ENCODE data around the gene LRRC4C.

The LRRC4C gene

DNA sequence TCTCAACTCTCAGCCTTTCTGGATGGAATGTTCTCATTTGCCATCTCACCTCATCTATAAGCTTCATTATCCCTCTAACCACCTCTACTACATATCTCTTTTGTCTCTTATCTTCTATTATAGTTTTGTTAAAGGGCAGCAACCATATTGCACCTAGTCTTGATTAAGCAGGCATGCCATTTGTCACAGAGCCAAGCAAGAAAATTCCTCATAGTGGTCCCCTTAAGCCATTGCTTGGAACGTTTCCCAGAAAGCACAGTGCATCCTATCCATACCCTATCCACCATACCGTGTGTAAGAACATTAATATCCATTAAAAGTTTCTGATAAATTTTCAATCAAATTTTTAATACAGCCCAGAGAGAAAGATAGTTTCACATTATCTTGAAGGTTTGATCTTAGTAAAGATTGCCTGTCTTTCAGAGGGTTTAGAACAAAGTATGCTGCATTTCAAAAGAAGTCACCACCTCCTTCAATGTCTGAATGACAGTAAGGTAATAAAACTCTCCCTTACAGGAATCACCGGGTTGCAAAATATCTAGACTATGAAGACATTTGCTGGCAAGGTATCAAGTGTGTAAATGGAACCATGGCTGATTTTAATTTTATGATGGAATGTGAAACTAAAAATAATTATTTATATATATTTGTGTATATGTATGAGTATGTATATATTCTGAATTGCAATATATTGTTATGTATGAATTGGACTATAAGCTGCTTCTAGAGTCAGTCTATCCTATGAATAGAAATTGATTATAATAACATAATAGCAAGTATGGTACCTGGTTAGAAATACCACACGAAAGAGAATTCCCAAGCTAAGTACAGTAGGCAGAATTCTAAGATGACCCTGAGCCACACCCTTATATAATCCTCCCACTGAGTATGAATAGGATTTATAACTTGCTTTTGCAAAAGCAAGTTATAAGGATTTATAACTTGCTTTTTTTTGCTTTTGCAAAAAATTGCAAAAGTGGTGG is 1296.3 kb downstream of the LRRC4C start:
- DNase-seq (ENCODE audit: low spot score in 2 of 2) (no peak), ATAC-seq (replicated peaks; ENCODE audit: extremely low read depth, poor library complexity, severe bottlenecking) (no peak)
- no peak overlapping the region for H3K4me3 Mint-ChIP-seq
- peaks cover 21% of the 10 kb centered on the region for H3K9me3 Mint-ChIP-seq
- H3K4me1 Mint-ChIP-seq = no peaks in the 10 kb centered on the region
- H3K36me3 Mint-ChIP-seq (ENCODE audit: insufficient read depth) = no peaks in the 10 kb centered on the region
- no peaks in the 10 kb centered on the region for H3K27me3 Mint-ChIP-seq
- no peak overlapping the region for H3K27ac Mint-ChIP-seq (ENCODE audit: low read depth)

DNA sequence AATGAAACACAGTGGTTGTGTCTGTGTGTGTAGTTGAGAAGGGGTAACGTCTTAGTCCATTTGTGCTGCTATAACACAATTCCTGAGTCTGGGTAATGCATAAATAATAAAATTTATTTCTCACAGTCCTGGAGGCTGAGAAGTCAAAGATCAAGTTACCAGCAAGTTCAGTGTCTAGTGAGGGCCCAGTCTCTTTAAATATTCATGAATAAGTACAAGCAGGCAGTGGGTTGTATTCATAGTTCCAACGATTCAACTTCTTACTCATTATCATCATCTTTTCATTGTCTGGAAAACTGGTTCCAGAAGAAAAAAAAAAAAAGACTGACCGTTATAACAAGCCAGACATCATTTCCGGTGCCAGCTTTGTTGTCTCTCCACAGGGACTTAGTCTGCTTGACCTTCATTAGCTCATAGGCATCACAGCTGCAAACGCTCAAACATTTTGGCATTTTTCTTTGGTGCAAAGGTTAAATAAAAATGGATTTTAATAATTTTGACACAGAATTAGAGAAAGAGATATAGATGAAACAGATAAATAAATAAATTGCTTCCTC is 1297.5 kb downstream of the LRRC4C start:
- Mint-ChIP-seq H3K27ac (ENCODE audit: low read depth) (no peak overlapping the region), H3K27me3 (no peaks in the 10 kb centered on the region), H3K4me1 (no peaks in the 10 kb centered on the region), H3K4me3 (no peak overlapping the region), H3K9me3 (peaks cover 21% of the 10 kb centered on the region), H3K36me3 (ENCODE audit: insufficient read depth) (no peaks in the 10 kb centered on the region)
- ATAC-seq (replicated peaks; ENCODE audit: extremely low read depth, poor library complexity, severe bottlenecking) (no peak), DNase-seq (ENCODE audit: low spot score in 2 of 2) (no peak)

DNA sequence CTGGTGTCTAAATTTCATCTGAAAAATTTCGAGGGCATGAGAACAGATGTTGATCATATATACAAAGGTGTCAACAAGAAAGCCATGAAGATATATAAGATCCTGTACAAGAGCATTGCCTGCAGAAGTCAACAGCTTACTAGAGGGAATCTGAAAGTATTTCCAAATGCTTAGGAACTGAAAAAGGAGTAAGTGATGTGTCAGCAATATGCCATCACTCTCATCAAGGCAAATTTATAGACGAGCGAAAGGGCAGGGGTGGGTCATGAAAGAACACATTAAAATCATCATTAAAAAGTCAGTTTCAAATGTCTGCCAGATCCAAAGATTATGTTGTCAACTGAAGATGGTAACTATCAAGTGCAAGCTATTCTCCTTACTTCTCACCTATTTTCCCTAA is 1299.0 kb downstream of the LRRC4C start:
- H3K4me1 Mint-ChIP-seq = no peaks in the 10 kb centered on the region
- H3K4me3 Mint-ChIP-seq = no peak overlapping the region
- no peaks in the 10 kb centered on the region for H3K36me3 Mint-ChIP-seq (ENCODE audit: insufficient read depth)
- ATAC-seq (replicated peaks; ENCODE audit: extremely low read depth, poor library complexity, severe bottlenecking) = no peak
- no peak overlapping the region for H3K27ac Mint-ChIP-seq (ENCODE audit: low read depth)
- H3K27me3 Mint-ChIP-seq = no peaks in the 10 kb centered on the region
- no peak for DNase-seq (ENCODE audit: low spot score in 2 of 2)
- H3K9me3 Mint-ChIP-seq = peaks cover 16% of the 10 kb centered on the region

DNA sequence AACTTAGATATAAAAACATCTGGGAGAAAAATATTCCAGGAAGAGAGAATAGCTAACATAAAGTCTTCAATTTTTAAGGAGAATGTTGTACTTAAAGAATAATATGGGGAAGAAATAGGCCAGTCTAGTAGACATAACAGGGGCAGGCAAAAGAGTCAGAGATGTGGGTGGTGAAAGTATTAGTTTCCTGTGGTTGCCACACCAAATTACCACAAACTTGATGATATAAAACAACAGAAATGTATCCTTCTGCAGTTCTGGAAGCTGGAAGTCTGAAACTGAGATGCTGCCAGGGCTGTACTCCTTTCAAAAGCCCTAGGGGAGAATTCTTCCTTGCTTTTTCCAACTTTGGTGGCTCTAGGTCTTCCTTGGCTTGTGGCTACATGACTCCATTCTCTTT is 1309.7 kb downstream of the LRRC4C start:
- Mint-ChIP-seq H3K4me3 (no peak overlapping the region), H3K27me3 (no peaks in the 10 kb centered on the region), H3K4me1 (no peaks in the 10 kb centered on the region), H3K9me3 (peaks cover 13% of the 10 kb centered on the region), H3K27ac (ENCODE audit: low read depth) (no peak overlapping the region), H3K36me3 (ENCODE audit: insufficient read depth) (no peaks in the 10 kb centered on the region)
- DNase-seq (ENCODE audit: low spot score in 2 of 2) = no peak
- no peak for ATAC-seq (replicated peaks; ENCODE audit: extremely low read depth, poor library complexity, severe bottlenecking)

DNA sequence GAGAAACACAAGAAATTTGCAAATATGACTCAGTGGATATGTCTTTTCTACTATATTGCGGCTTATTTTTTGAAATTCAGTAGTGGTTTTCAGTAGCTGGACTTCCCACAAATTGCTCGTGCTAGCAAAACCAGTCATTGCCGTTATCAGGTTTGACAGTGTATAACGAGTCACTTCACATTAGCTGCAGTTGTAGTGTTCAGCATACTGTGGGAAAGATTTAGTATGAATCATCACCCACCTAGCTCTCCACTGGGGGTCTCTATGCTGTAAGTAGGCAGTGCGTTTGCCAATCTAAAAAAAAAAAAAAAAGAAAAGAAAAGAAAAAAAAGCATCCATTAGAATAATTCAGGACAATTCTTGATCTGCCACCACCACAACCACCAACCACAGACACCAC is 1318.9 kb downstream of the LRRC4C start:
- ATAC-seq (replicated peaks; ENCODE audit: extremely low read depth, poor library complexity, severe bottlenecking) (no peak), DNase-seq (ENCODE audit: low spot score in 2 of 2) (no peak)
- Mint-ChIP-seq H3K4me1 (no peaks in the 10 kb centered on the region), H3K36me3 (ENCODE audit: insufficient read depth) (no peaks in the 10 kb centered on the region), H3K27ac (ENCODE audit: low read depth) (no peak overlapping the region), H3K9me3 (peaks cover 32% of the 10 kb centered on the region), H3K4me3 (no peak overlapping the region), H3K27me3 (no peaks in the 10 kb centered on the region)

DNA sequence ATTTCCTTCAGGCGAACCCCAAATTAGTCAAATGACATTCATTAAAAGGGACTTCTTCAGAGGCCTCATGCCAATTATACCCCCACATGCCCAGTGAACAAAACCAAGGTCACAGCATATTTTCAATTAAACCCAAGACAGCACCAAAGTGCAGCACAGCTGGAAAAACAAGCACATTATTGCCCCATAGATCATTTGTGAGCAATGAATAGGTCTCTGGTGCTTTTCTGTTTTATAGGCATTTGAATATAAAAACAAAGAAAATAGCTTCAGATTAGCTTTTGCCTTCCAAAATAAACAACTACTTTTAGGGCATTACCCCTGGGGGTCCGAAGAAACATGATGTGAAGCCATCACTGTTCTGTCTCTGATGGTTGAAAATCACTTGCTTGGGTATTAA is 1319.9 kb downstream of the LRRC4C start:
- H3K4me1 Mint-ChIP-seq = no peaks in the 10 kb centered on the region
- ATAC-seq (replicated peaks; ENCODE audit: extremely low read depth, poor library complexity, severe bottlenecking) = no peak
- DNase-seq (ENCODE audit: low spot score in 2 of 2) = no peak
- H3K36me3 Mint-ChIP-seq (ENCODE audit: insufficient read depth) = no peaks in the 10 kb centered on the region
- H3K27me3 Mint-ChIP-seq = no peaks in the 10 kb centered on the region
- no peak overlapping the region for H3K4me3 Mint-ChIP-seq
- no peak overlapping the region for H3K27ac Mint-ChIP-seq (ENCODE audit: low read depth)
- peaks cover 32% of the 10 kb centered on the region for H3K9me3 Mint-ChIP-seq

DNA sequence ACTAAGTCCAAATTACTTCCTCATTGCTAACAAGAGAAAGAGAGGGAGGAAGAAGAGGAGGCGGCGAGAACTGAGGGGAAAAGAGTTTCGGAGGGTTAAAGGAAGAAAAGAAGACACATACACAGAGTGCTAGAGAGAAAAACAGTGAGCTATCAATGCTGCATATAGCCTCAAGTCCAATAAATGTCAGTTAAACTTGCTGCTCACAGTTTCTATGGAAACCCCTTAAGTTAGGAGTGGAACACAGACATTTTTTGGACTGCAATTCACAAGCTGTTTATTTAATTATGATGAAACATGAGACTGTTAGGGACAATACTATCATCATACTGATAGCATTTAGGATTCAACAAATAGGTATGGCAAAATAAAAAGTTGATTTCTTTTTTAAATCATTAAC is 1320.4 kb downstream of the LRRC4C start:
- no peaks in the 10 kb centered on the region for H3K36me3 Mint-ChIP-seq (ENCODE audit: insufficient read depth)
- no peak overlapping the region for H3K4me3 Mint-ChIP-seq
- no peak overlapping the region for H3K27ac Mint-ChIP-seq (ENCODE audit: low read depth)
- ATAC-seq (replicated peaks; ENCODE audit: extremely low read depth, poor library complexity, severe bottlenecking) (no peak), DNase-seq (ENCODE audit: low spot score in 2 of 2) (no peak)
- H3K9me3 Mint-ChIP-seq = peaks cover 36% of the 10 kb centered on the region
- H3K4me1 Mint-ChIP-seq = no peaks in the 10 kb centered on the region
- no peaks in the 10 kb centered on the region for H3K27me3 Mint-ChIP-seq

DNA sequence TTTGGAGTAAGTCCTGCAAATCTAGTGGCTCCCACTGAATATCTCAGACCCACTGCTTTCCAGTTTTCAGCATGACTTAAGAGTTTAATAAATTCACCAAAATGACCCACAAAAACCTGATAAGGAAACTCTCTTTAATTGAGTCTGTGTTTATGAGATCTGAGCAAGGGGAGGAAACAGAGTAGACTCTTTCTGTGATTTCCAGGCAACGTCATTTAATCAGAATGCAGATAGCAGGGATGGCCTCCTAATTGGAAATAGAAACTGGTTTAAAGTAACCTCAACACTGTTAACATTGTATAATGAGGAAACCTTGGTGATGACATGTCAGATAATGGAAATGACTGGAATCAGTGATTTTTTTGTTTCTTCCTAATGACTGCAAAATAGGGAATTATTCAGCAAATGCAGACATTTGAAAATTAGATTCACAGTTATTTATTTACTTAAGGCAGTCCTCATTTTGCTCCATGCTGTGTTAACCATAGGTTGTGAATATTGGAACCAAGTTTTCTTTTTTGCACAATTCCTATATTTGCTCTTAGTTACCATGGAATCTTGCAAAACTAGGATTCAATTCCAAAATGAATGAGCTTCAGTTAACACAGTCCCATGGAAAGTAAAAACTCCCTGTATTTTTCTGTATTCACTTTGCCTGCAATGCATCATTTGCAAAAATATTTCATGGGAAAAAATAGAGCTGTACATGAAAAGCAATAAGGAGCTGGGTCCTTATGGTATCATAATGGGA is 1324.5 kb downstream of the LRRC4C start:
- Mint-ChIP-seq H3K36me3 (ENCODE audit: insufficient read depth) (no peaks in the 10 kb centered on the region), H3K9me3 (peaks cover 32% of the 10 kb centered on the region), H3K27ac (ENCODE audit: low read depth) (no peak overlapping the region), H3K27me3 (no peaks in the 10 kb centered on the region), H3K4me1 (no peaks in the 10 kb centered on the region), H3K4me3 (no peak overlapping the region)
- no peak for ATAC-seq (replicated peaks; ENCODE audit: extremely low read depth, poor library complexity, severe bottlenecking)
- no peak for DNase-seq (ENCODE audit: low spot score in 2 of 2)

DNA sequence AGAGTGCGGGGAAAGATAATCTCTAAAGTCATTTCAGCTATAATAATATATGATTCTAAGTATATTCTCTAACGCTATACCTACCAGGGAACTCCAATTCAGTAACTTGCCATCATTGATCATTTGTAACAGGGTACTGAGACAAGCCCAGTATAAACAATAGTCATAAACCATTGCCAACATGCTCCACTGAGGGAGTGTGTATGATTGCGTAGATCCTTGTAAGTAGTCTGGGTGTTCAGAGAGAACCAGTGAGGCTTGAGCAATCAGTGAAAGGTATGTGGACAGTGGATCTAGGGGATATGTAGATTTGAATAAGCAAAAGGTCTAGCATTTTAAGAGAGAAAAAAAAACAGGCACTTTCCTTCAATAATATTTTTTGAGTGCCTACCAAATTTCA is 1326.0 kb downstream of the LRRC4C start:
- Mint-ChIP-seq H3K36me3 (ENCODE audit: insufficient read depth) (no peaks in the 10 kb centered on the region), H3K4me1 (no peaks in the 10 kb centered on the region), H3K9me3 (peaks cover 27% of the 10 kb centered on the region), H3K4me3 (no peak overlapping the region), H3K27me3 (no peaks in the 10 kb centered on the region), H3K27ac (ENCODE audit: low read depth) (no peak overlapping the region)
- DNase-seq (ENCODE audit: low spot score in 2 of 2) (no peak), ATAC-seq (replicated peaks; ENCODE audit: extremely low read depth, poor library complexity, severe bottlenecking) (no peak)

DNA sequence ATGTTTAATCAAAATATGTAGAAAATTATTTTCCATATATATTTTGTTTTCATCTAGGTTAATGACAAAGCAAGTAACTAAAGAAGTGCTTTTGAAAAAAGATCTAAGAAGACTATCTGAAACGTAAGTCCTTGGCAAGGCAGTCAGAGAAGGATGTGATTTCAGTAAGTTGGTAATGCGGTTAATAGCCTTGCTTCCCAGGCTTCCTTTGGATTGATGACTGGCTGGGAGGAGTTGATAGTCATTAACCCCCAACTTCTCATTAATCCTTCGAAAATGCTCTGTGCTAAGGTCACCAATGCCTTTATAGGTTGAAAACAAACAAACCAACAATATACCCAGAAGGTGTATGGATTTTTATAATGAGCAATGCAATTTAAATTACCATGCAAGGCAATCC is 1326.5 kb downstream of the LRRC4C start:
- Mint-ChIP-seq H3K36me3 (ENCODE audit: insufficient read depth) (no peaks in the 10 kb centered on the region), H3K27ac (ENCODE audit: low read depth) (no peak overlapping the region), H3K4me3 (no peak overlapping the region), H3K9me3 (peaks cover 33% of the 10 kb centered on the region), H3K4me1 (no peaks in the 10 kb centered on the region), H3K27me3 (no peaks in the 10 kb centered on the region)
- DNase-seq (ENCODE audit: low spot score in 2 of 2) = no peak
- ATAC-seq (replicated peaks; ENCODE audit: extremely low read depth, poor library complexity, severe bottlenecking) = no peak

DNA sequence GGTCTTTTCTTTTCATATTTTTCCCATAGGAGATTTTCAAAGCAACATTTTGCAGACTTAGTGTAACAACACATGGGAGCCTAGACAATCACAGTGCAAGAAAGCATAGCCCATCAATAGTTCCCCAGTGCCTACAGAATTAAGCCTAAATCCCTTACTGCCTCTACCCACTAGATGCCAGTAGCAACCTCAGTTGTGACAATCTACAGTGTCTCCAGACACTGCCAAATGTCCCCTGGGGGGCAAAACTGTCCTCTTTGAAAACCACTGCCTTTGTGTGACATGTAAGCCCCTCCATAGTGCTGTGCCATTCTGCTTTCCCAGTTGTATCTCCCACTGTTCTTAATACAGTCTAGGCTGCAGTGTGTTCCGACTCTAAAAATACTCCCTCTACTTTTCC is 1329.0 kb downstream of the LRRC4C start:
- Mint-ChIP-seq H3K9me3 (peaks cover 28% of the 10 kb centered on the region), H3K27me3 (no peaks in the 10 kb centered on the region), H3K4me3 (no peak overlapping the region), H3K4me1 (no peaks in the 10 kb centered on the region), H3K36me3 (ENCODE audit: insufficient read depth) (no peaks in the 10 kb centered on the region), H3K27ac (ENCODE audit: low read depth) (no peak overlapping the region)
- no peak for DNase-seq (ENCODE audit: low spot score in 2 of 2)
- no peak for ATAC-seq (replicated peaks; ENCODE audit: extremely low read depth, poor library complexity, severe bottlenecking)

DNA sequence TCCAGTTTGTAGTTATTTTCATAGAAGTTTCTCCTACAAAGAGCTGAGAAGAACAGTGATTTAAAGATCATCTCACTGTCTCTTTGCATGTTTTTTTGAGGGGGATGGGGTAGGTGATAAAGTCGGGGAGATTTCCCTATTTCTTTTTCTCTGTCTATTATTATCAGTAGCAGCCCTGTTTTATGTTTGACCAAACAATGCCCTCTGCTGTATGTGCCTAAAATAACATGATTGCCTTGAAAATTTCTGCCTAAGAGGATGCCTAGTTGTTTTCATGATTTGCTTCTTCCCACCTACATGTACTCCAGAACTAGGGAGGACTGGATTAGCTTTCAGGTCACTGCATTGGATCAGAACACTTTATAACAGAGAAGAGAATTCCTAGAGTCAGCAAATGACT is 1330.2 kb downstream of the LRRC4C start:
- ATAC-seq (replicated peaks; ENCODE audit: extremely low read depth, poor library complexity, severe bottlenecking) (no peak), DNase-seq (ENCODE audit: low spot score in 2 of 2) (no peak)
- H3K4me1 Mint-ChIP-seq = no peaks in the 10 kb centered on the region
- H3K27ac Mint-ChIP-seq (ENCODE audit: low read depth) = no peak overlapping the region
- no peaks in the 10 kb centered on the region for H3K36me3 Mint-ChIP-seq (ENCODE audit: insufficient read depth)
- no peaks in the 10 kb centered on the region for H3K27me3 Mint-ChIP-seq
- peaks cover 30% of the 10 kb centered on the region for H3K9me3 Mint-ChIP-seq
- H3K4me3 Mint-ChIP-seq = no peak overlapping the region

DNA sequence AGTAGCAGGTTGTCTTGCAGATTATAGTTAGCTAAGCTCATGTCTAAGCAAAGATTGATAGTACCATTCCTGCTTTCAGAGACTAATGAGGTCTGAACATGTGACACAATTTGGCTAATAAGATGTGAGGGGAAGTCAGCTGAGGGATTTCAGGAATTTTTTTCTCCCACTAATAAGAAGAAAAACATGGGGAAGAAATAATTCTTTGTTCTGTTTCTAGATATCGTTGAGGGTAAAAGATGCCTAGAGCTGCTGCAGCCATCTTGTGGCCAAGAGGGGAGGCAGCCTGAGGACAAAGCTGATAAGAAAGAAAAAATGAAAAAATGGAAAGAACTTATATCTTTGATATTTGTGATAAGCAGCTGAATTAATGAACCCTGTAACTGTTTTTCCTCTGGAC is 1334.4 kb downstream of the LRRC4C start:
- H3K9me3 Mint-ChIP-seq = peaks cover 18% of the 10 kb centered on the region
- no peaks in the 10 kb centered on the region for H3K4me1 Mint-ChIP-seq
- ATAC-seq (replicated peaks; ENCODE audit: extremely low read depth, poor library complexity, severe bottlenecking) (no peak), DNase-seq (ENCODE audit: low spot score in 2 of 2) (no peak)
- H3K27me3 Mint-ChIP-seq = no peaks in the 10 kb centered on the region
- no peak overlapping the region for H3K4me3 Mint-ChIP-seq
- no peak overlapping the region for H3K27ac Mint-ChIP-seq (ENCODE audit: low read depth)
- H3K36me3 Mint-ChIP-seq (ENCODE audit: insufficient read depth) = no peaks in the 10 kb centered on the region
